H1 (cell line): ENCODE measurements around the gene SKP2. TPM values are rescaled to one million over a fixed set of nuclear protein-coding genes. Genes with fewer than 3 reads are reported as not detected.

Experiments used
- BACH1 ChIP-seq: IDR thresholded peaks from 2 replicates; pipeline ENCODE4 v1.6.1; 2012; ENCODE audit warnings: low read length, improper control_type of control experiment
- BCL11A ChIP-seq, 2 experiments: IDR thresholded peaks; one replicate each; pipeline ENCODE4 v1.6.1; 2011; ENCODE audit warnings: low read depth in 2 of 2, low read length in 2 of 2, mild to moderate bottlenecking in 2 of 2
- BRCA1 ChIP-seq: IDR thresholded peaks from 2 replicates; pipeline ENCODE4 v1.6.1; 2012; ENCODE audit warnings: low read depth, low read length, improper control_type of control experiment
- CBX5 ChIP-seq: fragments of 300-800, 300-1000 bp; sonication (generic); IDR thresholded peaks from 2 replicates; pipeline ENCODE4 v1.7.1; 2016; ENCODE audit warnings: antibody characterized with exemption, low read length, low read depth
- CTBP2 ChIP-seq: IDR thresholded peaks from 2 replicates; pipeline ENCODE4 v1.7.0; 2011; ENCODE audit warnings: borderline replicate concordance, mild to moderate bottlenecking, moderate library complexity, mixed read lengths, low read length; ENCODE audit not compliant: insufficient read depth, insufficient read length
- CTCF ChIP-seq, 3 experiments: IDR thresholded peaks; 1 replicate in 2 of 3; 2 replicates in 1 of 3; pipeline versions ENCODE4 v1.5.1 to v1.6.1; 2011; ENCODE audit warnings: low read length in 3 of 3, mild to moderate bottlenecking in 3 of 3, inconsistent platforms in 2 of 3, low read depth in 1 of 3, moderate library complexity in 1 of 3; ENCODE audit not compliant: insufficient read depth in 1 of 3; ENCODE audit errors: control extremely low read depth in 1 of 3
- EP300 ChIP-seq, 2 experiments: IDR thresholded peaks; 1 replicate in 1 of 2; 2 replicates in 1 of 2; pipeline ENCODE4 v1.6.1; 2011 to 2012; ENCODE audit warnings: low read depth in 2 of 2, low read length in 2 of 2, mild to moderate bottlenecking in 2 of 2, borderline replicate concordance in 1 of 2, inconsistent platforms in 1 of 2, moderate library complexity in 1 of 2
- EZH2 ChIP-seq: fragments of 200-600 bp; sonication (generic); IDR thresholded peaks from 2 replicates; pipeline ENCODE4 v1.7.1; 2012; ENCODE audit warnings: low read depth, mild to moderate bottlenecking, moderate library complexity, low read length, inconsistent platforms; ENCODE audit not compliant: severe bottlenecking
- MAFK ChIP-seq: IDR thresholded peaks from 2 replicates; pipeline ENCODE4 v1.6.1; 2012; ENCODE audit warnings: low read depth, mild to moderate bottlenecking, improper control_type of control experiment, low read length
- PHF8 ChIP-seq: fragments of 200-600 bp; sonication (generic); conservative IDR thresholded peaks from 2 replicates; pipeline ENCODE4 v1.7.1; 2012; ENCODE audit warnings: low read depth, mild to moderate bottlenecking, inconsistent platforms, low read length, moderate library complexity
- POLR2A ChIP-seq, 2 experiments: IDR thresholded peaks; 1 replicate in 1 of 2; 2 replicates in 1 of 2; pipeline ENCODE4 v1.6.1; 2011; ENCODE audit warnings: low read depth in 2 of 2, low read length in 2 of 2, mild to moderate bottlenecking in 2 of 2; ENCODE audit errors: control extremely low read depth in 1 of 2
- POLR2AphosphoS5 ChIP-seq: IDR thresholded peaks from 2 replicates; pipeline ENCODE4 v1.6.1; 2011; ENCODE audit warnings: low read depth, low read length
- RAD21 ChIP-seq, 2 experiments: IDR thresholded peaks in 1 of 2; conservative IDR thresholded peaks in 1 of 2; 2 replicates each; pipeline ENCODE4 v1.6.1; 2011; ENCODE audit warnings: low read depth in 2 of 2, low read length in 2 of 2, improper control_type of control experiment in 1 of 2, inconsistent platforms in 1 of 2, mild to moderate bottlenecking in 1 of 2, moderate library complexity in 1 of 2
- RBBP5 ChIP-seq: IDR thresholded peaks from 2 replicates; pipeline ENCODE4 v1.7.1; 2012; ENCODE audit warnings: low read depth, mild to moderate bottlenecking, inconsistent platforms, low read length, moderate library complexity, borderline replicate concordance
- RFX5 ChIP-seq: IDR thresholded peaks from 2 replicates; pipeline ENCODE4 v1.6.1; 2011; ENCODE audit warnings: low read depth, low read length, improper control_type of control experiment, borderline replicate concordance
- RNF2 ChIP-seq: fragments of 200-900, 300-1000 bp; sonication (generic); IDR thresholded peaks from 2 replicates; pipeline ENCODE4 v1.7.1; 2016; ENCODE audit warnings: borderline replicate concordance, low read depth, mild to moderate bottlenecking, antibody characterized with exemption, low read length; ENCODE audit not compliant: poor library complexity, severe bottlenecking; ENCODE audit errors: missing control alignments
- SP4 ChIP-seq: IDR thresholded peaks from 2 replicates; pipeline ENCODE4 v1.6.1; 2012; ENCODE audit warnings: low read length, inconsistent platforms
- TCF12 ChIP-seq: IDR thresholded peaks from 2 replicates; pipeline ENCODE4 v1.6.1; 2011; ENCODE audit warnings: low read depth, mild to moderate bottlenecking, low read length
- TEAD4 ChIP-seq: IDR thresholded peaks from 2 replicates; pipeline ENCODE4 v1.6.1; 2012; ENCODE audit warnings: low read depth, low read length, inconsistent platforms, mixed read lengths
- ZNF274 ChIP-seq: IDR thresholded peaks from 2 replicates; pipeline ENCODE4 v1.7.0; 2012; ENCODE audit warnings: low read length, borderline replicate concordance; ENCODE audit errors: extremely low read depth
- polyA plus RNA-seq, 7 experiments: library from polyadenylated mRNA; depleted of rRNA in 3 of 7; stranded (reverse) in 5 of 7; unstranded in 2 of 7; fragments of >200 nt in 5 of 7; fragments of 200-250 nt in 2 of 7; gene quantifications; 1 replicate in 5 of 7; 2 replicates in 1 of 7; 4 replicates in 1 of 7; pipeline versions ENCODE4 v1.2.1 to v1.2.3, GENCODE V29; 2011 to 2013; ENCODE audit warnings: missing spikeins in 2 of 7, mixed read lengths in 2 of 7
- total RNA-seq: library from RNA; stranded (reverse); fragmentation: NEBNext Ultra II Directional; extraction: Animal tissue kit (Norgen Biotek cat#: 25700); gene quantifications from 2 replicates; pipeline ENCODE4 v1.2.1, GENCODE V29; 2021

SKP2 gene
- total and polyA plus RNA-seq, 2 of the 8 experiments (the other 6 are each of a cell fraction or from before 2014, with no cell fraction given), result 49.9 to 104 TPM

- TF ChIP-seq POLR2AphosphoS5 (peak; percentile 74), TEAD4 (no peak), BACH1 (peak; percentile 74), TCF12 (0 out of 2 replicates have a peak, but pooled peaks have one; percentile 36), PHF8 (peak; percentile 63), RAD21 (IDR thresholded peaks at IDR 0.05 in 1 of 2, conservative IDR thresholded peaks at IDR 0.05 in 1 of 2; ENCODE audit: low read depth in 2 of 2, low read length in 2 of 2) (no peak), RBBP5 (peak; percentile 81), POLR2A (IDR thresholded peaks at IDR 0.05; ENCODE audit: control extremely low read depth in 1 of 2, low read depth in 2 of 2, low read length in 2 of 2) (peak; percentile 56 to 86), EP300 (IDR thresholded peaks at IDR 0.05; ENCODE audit: borderline replicate concordance in 1 of 2, low read depth in 2 of 2, low read length in 2 of 2) (no peak), RFX5 (no peak), BCL11A (IDR thresholded peaks at IDR 0.05; ENCODE audit: low read depth in 2 of 2, low read length in 2 of 2) (no peak), MAFK (no peak), CBX5 (no peak), CTCF (IDR thresholded peaks at IDR 0.05; ENCODE audit: control extremely low read depth in 1 of 3, insufficient read depth in 1 of 3, low read depth in 1 of 3, low read length in 3 of 3) (no peak), RNF2 (no peak), ZNF274 (no peak), BRCA1 (no peak), SP4 (0 out of 2 replicates have a peak, but pooled peaks have one; percentile 49), EZH2 (no peak), CTBP2 (no peak)
Observed at GRCh38 chr5:36151434-36152323, at the start of gene SKP2, which contains the start of gene LMBRD2 (continued).
